COLO668 (cell line): ENCODE data around the gene ARHGEF6.

Experiments used
- DNase-seq: peaks from one replicate; lab custom pipeline; 2025; ENCODE audit not compliant: unreplicated experiment; lab: John Stamatoyannopoulos, UW

Gene ARHGEF6

DNA sequence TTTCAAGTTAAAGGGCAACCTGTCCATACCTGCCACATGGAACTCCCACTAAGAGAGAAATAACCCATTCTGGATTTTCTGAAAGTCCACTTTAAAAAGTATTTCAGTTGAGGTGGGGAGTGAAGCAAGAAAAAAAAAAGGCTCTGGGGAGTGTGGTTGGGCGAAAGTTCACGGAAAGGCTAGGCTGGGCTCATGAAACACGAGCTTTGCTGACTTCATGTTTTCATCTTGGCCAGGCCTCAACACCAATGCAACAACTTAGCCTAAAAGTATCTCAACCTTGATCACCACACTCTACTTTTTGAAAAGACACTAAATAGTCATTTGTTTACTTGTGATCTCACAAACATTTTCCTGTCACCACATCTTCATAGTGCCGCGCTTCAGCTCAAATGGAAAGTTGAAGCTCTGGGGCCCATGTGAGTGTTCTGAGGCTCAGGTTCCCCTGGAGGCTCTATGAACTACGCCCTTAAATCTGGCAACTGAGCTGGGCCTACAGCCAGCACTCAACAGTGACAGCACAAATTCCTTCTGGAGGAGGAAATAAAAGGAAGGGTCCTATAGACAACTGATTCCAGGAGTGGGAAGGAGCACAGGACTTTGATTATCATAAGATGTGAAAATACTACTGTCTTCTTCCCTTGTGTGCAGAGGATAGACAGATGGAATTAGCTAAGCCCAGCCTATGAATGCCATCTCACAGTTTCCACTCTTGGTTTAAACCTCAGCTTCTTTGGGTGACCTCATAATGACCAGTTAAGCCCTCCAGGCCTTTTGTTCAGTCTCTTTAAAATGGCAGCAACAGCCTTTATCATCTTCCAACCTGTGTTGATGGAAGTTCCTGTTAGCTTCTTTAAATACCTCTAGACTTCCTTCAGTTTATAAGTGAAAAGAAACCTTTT is 127.7 kb downstream of the ARHGEF6 start:
- no peak for DNase-seq

DNA sequence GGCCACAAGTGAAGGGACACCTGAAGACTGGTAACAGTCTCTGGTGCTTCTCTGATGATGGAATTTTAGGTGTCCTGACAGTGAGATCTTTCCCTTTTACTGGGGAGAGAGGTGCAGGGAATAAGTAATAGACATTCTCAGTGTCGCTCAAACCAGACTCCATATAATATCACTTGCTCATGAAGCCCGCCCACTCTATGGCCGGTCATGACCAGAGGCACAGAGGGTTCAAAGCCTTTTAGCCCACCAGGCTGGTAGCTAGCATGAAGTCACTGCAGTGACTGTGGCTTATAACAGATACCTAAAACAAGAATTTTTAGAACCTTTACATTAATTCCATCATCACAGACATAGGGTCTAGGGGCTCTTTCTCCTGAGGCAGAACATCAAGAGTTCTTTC is 129.9 kb downstream of the ARHGEF6 start:
- DNase-seq = no peak

DNA sequence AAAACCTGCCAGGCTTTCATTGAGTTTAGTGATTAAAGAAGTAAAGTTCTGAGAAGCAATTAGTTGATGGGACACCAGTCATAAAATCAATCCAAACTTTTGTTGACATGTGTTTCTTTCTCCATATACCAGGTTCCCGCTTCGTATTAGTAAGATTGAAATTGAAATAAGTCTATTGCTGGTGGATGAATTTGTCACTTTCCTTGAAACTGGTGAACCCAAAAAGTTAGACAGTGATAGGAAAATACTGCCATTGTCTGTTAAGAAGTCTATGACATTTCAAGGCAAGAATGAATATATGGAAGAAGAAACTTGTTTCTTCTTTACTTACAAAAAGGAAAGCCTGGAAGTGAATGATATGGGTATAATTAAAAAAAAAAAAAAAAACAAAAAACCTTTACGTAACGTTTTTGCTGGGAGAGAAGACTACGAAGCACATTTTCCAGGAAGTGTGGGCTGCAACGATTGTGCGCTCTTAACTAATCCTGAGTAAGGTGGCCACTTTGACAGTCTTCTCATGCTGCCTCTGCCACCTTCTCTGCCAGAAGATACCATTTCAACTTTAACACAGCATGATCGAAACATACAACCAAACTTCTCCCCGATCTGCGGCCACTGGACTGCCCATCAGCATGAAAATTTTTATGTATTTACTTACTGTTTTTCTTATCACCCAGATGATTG is 132.9 kb downstream of the ARHGEF6 start, which contains the start of gene CD40LG:
CD40LG (plus strand) TSS at position 482 of the 684 bp plus-strand sequence; CDS start at position 573, 91 bp downstream.
- DNase-seq = no peak

DNA sequence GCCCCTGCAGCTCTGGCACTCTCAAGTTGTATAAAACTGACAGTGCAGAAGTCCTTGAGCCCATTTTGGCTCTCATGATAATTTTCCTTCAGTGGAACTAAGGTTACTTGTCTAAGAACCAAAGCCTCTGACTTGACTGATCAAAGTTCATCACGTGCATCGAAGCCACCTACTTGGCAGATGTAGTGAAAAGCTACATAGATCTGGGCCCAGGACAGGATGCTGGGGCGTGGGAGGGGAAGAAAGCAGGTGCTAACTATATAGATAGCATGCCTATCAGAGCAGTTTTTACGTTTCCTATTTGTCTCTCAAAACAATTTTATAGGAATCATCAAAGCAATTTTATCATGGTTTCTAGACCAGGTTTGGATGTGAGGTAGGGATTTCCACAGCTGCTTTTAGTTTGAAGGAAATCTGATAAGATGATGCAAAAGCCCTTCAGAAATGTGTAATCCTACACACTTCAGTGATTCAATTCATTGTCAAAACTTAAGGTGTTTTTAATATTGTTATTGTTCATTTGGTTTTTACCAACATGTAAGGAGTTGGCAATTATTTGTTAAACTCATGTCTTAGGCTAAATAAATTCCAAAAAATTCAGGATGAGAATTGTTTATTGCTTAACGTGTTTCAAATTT is 134.0 kb downstream of the ARHGEF6 start:
- no peak for DNase-seq

DNA sequence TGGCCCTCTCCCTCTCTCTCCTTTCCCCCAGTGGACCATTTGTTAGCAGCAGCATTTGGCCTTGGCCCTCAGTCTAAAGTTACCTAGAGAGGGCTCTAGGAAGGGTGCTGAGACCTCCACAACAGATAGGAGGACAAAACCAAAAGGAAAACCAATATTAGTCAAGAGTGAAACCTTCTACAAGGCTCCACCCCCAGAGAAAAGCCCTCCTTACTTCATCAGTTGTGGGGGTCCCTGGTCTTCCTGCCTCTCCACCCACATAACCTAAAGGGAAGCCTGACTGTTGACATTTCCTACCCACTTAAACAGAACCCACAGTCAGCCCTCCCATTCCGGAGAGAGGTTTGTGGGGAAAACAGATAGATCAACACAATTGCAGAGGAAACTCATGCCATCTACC is 137.5 kb downstream of the ARHGEF6 start:
- no peak for DNase-seq

DNA sequence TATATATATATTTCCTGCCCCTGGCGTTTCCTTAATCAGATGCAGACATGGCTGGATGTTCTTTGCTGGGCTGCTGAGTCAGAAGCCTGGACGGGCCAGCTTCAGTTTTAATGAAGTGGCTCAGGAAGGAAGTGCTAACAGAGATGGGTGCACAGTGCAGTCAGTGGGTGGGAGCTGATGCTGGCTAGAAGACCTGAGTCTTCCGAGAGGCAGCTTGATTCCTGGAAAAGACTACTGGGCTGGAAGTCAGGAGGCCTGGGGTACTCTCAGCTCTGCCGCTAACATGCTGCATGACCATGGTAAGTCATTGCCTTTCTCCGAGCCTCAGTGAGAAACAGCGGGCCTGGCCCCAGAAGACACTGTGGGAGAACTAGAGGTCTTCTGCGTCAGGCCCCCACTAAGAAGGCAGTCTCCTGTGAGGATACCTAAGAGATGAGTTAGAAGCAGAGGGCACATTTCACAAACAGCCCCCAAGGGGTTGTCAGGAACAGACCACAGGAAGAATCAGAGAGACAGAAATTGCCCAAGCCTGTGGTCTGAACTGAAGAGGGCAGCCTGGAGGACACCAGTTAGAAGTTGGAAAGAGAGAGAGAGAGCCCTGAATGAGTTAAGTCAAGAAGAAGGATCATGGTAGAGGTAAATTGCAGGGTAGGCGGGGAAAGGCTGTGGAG is 141.1 kb downstream of the ARHGEF6 start:
- DNase-seq = no peak

DNA sequence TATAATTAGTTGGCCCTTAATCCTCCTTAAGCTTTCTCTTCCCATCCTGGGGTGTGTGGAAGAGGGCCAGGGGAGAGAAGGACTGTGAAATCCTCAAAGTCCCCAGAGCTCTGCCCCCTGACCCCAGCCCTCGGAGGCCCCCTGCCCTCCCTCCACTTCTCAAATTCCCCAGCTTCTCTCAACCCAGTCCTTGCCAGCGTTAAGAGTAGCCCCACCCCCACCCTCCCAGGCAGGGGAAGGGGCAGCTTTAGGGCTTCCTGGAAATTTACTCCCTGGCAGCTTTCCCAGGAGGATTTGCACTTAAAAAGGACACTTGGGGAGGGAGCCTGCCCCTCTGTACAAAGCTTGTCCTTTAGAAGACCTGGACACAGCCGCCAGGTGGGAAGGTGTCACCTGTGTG is 144.6 kb downstream of the ARHGEF6 start:
- DNase-seq = no peak

DNA sequence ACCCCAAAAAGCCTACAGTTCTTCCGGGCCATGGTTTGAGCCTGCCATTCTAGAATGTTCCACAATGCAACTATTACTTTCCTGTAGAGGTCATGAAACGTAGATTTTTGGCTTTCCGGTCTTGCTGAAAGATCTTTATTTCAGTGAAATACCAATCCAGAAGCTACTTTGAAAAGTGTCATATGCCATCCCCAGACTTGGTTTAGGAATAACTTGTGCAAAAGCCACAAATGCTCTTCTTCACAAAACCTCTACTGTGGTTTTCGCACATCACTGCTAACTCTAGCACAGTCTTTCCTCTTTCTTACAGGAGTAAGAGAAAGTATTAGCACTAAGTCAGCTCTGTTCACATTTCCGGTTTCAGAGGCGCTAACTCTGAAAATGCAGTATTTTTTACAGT is 145.5 kb downstream of the ARHGEF6 start:
- DNase-seq = no peak

DNA sequence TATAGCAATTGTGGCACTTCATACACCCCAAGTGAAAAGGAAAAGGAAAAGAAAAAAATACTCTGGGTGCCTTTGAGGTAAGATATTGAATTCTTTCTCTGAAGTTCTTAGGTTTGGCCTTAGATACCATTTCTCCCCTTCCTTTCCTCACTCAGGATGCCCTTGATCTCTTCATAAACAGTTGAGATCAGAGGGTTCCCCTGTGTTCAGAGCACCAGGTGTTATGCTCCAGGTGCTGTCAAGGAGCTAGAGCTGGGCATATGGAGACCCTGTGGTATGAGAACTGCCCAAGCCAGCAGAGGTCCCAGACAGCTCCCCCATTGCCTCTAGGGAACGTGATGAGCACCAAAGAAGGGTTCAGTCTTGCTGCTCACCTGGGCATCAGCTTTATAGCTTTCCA is 149.9 kb downstream of the ARHGEF6 start:
- DNase-seq = no peak

DNA sequence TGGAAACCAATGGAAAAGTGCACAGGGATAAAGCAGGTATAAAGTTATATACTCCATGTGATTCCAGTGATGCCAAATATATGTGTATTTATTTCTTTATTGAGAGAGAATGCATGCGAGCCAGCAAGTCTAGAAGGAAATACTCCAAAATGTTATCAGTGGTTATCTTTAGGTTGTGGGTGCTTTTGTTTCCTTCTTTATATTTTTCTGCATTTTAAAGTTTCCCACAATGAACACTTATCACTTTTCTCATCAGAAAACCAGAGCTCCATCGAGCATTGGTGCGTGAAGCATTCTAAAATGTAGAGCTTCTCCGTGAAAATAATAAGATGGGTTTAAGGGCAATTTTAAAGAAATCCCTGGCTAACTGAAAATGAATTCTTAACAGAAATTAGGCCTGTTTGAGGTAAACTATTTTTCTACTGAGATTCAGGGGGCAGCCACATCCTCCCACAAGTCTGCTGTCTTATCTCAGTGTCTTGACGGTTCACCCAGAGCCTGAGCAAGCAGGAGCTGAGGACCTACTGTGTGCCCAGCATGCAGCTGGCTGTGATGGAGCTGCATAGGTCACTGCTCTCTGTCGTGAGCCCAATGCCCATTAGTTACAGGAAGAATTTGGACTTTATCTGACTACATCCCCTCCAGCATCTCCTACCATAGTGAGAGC is 151.5 kb downstream of the ARHGEF6 start:
- DNase-seq = no peak

DNA sequence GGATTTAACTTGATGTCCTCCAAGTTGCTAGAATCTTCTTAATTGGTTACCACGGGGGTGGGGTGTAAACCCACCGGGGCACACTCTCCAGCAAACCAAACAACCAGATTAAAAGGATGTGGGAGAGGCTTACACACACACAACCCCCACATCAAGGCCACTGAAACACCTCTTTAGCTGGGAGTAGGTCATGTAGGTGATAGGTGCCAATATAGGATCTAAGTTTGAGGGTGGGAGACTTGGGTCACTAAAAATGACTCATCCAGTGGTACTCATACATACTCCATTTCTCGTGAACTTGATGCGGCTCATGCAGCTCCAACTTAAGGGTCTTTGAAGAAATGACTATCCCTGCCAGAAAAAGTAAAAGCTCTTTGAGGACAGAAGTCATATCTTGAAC is 153.3 kb downstream of the ARHGEF6 start:
- DNase-seq = no peak

DNA sequence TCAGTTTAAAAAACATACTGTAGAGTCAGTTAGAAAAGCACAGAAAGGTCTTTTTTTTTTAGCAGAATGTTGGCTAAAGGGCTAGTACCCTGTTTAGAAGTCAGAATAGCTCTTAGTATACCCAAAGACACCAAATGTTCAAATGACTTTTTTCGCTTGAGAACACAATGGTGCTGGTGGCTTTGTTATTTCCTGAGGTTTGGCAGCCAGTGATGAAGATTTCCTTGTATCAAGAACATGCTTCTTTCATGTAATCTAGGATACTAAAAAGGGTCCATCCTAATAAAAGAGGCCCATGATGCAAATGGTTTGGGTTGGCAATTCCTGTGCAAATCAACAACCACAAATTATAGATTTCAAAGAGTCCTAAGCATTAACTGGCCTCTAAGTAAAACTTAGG is 153.8 kb downstream of the ARHGEF6 start:
- no peak for DNase-seq

DNA sequence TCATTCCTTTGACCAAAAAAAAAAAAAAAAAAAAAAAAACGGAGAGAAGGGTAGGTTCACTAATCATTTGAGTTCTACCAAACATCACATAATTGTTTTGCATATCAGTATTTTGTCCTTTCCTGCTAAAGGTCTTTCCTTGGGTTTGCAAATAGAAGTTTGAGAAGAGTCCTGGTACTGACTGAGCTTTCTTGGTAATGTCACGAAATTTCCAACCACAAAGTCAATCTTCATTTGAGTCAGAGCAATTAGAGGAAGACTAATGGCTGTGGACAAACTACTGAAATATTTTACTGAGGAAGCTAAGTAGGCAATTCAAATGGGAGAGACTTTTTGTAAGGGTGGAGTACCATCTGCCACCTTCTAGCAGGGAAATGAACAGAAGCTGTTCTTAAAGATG is 154.5 kb downstream of the ARHGEF6 start:
- no peak for DNase-seq

DNA sequence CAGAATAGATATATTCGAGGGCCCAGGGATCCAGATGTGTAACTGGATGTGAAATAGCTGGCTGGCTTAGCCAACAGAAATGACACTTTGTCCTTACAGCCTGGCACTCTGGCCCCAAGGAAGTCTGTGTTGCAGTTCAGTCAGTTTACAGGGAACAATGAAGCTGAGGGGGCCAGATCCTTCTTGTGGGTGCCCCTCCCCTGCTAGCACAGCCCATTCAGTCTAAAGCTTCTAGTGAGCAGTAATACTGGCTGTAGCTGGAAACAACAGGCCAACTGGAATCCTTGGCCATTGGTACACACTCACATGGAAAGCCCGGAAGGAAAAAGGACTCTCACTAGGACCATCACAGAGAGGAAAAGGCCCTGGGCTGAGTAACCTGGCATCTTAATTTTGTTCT is 155.5 kb downstream of the ARHGEF6 start:
- DNase-seq = no peak

DNA sequence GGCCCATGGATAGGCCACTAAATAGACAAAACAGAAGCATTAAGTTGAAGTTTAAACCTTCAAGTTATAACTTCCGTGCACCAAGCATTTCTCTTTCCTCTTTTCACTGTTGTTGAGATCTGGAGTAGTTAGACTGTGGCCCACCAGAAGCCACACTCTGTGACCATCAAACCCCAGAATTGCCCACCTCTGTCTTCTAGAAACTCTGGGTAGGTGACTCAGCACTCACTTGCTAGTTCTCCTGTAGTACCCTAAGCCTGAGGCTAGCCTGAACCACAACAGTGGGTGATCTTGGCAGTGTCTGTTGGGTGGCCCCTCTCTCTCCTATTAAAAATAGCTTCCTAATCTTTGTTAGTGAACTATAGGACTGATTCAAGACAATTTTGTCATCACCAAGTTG is 157.3 kb downstream of the ARHGEF6 start:
- no peak for DNase-seq

DNA sequence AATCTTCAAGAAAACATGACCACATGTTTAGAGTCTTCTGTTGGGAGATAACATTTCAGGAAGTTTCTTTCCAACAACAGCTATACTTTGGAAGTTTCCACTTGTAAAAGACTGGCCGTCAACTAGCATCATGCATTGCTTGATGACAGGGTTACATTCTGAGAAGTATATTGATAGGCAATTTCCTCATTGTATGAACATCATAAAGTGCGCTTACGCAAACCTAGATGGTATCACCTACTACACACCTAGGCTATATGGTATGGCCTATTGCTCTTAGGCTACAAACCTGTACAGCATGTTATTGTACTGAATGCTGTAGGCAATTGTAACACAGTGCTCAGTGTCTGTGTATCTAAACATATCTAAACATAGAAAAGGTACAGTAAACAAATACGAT is 158.2 kb downstream of the ARHGEF6 start:
- no peak for DNase-seq

DNA sequence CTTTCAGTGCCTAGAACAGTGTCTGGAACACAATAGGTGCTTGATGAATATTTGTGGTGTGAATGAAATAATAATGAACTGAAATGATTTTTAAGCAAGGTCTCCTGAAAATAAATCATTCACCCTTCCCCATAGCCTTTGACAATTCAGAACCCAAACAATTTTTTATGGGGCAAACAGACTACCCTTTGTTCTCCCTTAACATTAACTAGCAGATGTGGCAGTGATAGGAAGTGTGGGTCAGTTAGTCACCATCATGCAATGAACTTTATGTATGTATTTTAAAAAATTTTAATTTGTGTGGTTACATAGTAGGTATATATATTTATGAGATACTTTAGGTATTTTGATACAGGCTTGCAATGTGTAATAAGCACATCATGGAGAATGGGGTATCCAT is 160.0 kb downstream of the ARHGEF6 start:
- no peak for DNase-seq

DNA sequence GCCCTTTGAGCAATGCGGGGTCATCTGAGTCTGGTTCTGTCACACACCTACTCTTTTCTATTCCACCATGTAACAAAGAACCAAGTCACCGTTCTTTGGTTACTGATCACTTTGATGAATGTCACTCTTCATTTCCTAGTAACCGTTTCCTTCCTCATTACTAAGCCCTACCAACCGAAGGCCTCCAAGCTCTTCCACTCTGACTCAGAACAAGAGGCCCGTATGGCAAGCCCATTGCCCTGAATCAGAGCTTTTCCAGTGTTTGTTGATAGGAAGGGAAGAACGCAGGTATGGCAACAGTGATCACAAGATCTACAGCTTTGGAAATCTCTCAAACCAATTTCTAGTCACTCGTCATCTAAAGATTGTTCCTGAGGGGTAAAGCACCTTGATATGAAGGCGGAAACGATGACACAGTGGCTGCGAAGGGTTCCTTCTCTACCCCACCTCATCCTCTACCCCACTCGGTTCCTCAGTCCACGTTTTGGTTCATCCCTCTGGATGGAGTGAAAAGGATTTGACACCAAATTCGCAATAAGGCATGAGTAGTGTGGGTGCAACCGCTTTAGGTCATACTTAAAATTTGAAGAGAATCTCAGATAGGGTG is 160.7 kb downstream of the ARHGEF6 start:
- no peak for DNase-seq

DNA sequence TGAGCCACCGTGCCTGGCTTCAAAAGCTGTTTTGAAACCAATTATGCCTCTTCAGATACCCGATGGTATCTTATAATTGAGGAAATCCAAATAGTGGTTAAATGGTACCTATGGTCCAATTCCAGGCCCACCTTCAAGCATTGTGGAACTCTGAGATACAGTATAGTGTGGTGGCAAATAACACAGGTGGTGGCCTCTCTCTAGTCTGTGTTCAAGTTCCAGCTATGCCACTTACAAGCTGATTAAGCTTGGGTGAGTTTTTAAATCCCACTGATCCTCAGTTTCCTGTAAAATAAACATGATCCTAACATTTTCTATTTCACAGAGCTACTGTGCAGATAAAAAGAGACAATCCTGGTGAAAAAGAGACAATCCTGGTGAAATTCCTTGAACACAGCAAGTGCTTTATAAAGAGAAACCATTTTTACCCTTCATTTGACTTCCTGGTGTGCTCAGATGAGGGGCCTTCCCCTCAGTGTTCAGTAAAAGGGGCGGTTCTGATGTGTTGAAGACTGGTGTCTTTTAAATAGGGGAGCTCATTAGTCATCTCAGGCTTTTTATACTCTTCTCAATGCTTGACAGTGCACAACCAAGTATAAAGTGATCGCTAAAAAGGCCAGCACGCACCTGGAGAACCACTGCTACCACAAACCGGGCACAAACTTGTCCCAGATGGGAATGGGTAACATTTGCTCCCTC is 163.6 kb downstream of the ARHGEF6 start:
- DNase-seq = no peak
